Osteoblast (primary cell): ENCODE measurements around the gene ZBTB40. TPM values are rescaled to one million over a fixed set of nuclear protein-coding genes. Genes with fewer than 3 reads are reported as not detected.
A peak's percentile ranks its signal among the peaks of the same experiment; 100 is the strongest.

Source experiments
- DNase-seq: peaks from one replicate; pipeline ENCODE4 v3.0.0; 2011; ENCODE audit warnings: low spot score, mixed read lengths; ENCODE audit not compliant: insufficient read length; ENCODE audit errors: missing footprints
- H2AFZ ChIP-seq: 2 replicates; pipeline ENCODE4 v1.6.0; 2011; ENCODE audit warnings: mild to moderate bottlenecking, low read length
- H3K27ac ChIP-seq: 2 replicates; pipeline ENCODE4 v1.5.1; 2011; ENCODE audit warnings: mild to moderate bottlenecking, low read depth, low read length, moderate library complexity
- H3K27me3 ChIP-seq: 2 replicates; pipeline ENCODE4 v1.6.0; 2012; ENCODE audit warnings: mild to moderate bottlenecking, control low read depth, inconsistent platforms, low read length, moderate library complexity; ENCODE audit not compliant: insufficient read depth
- H3K36me3 ChIP-seq: 2 replicates; pipeline ENCODE4 v1.5.1; 2011; ENCODE audit warnings: mild to moderate bottlenecking, low read length, control low read depth, moderate library complexity; ENCODE audit not compliant: insufficient read depth
- H3K4me1 ChIP-seq: 2 replicates; pipeline ENCODE4 v1.5.1; 2011; ENCODE audit warnings: mild to moderate bottlenecking, low read length, control low read depth, moderate library complexity; ENCODE audit not compliant: insufficient read depth
- H3K4me2 ChIP-seq: 2 replicates; pipeline ENCODE4 v1.6.0; 2011; ENCODE audit warnings: mild to moderate bottlenecking, low read length; ENCODE audit not compliant: insufficient read depth
- H3K4me3 ChIP-seq: fragments of 200-600 bp; sonication (generic); 3 replicates; pipeline ENCODE4 v1.5.1; 2012; ENCODE audit warnings: mild to moderate bottlenecking, low read length, inconsistent platforms; ENCODE audit not compliant: insufficient read depth
- H3K79me2 ChIP-seq: 2 replicates; pipeline ENCODE4 v1.6.0; 2012; ENCODE audit warnings: mild to moderate bottlenecking, low read length, control low read depth, inconsistent platforms; ENCODE audit not compliant: insufficient read depth
- H3K9me3 ChIP-seq: 2 replicates; pipeline ENCODE4 v1.5.1; 2011; ENCODE audit warnings: low read depth, low read length, control low read depth
- H4K20me1 ChIP-seq: 2 replicates; pipeline ENCODE4 v1.6.0; 2012; ENCODE audit warnings: mild to moderate bottlenecking, low read length, control low read depth; ENCODE audit not compliant: insufficient read depth
- total RNA-seq: library from RNA; depleted of rRNA; stranded (reverse); fragments of >200 nt; gene quantifications from 2 replicates; pipeline ENCODE4 v1.2.3, GENCODE V29; 2012
- TF ChIP-seq, protein P1 (sequence below): IDR thresholded peaks from 2 replicates; pipeline ENCODE4 v1.5.1; 2011; ENCODE audit warnings: mild to moderate bottlenecking, low read depth, low read length, moderate library complexity; ENCODE audit errors: extremely low read depth

The ZBTB40 gene
- total RNA-seq, 1 donor = 16.3 TPM

DNA sequence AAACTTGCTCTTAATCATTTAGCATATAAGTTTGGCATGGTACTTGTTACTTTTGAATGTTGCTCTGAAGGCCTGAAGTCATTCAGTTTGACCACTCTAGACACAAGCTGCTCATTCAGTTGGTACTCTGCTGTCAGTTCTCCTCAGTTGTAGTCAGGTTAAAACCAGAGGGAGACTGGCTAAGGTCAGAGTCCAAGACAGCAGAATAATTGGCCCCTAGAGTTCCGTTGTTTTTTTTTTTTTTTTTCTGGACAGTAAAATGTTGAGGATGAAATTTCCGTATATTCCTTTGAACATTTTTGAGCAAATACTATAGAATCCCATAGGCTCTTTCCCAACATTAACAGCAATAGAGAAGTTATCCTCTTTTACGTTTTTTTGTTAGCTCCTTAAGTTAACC is 9.4 kb downstream of the ZBTB40 start:
- Histone ChIP-seq H3K79me2 (peaks cover 70% of the 10 kb centered on the region), H3K4me3 (no peak overlapping the region)
- TF ChIP-seq, protein P1, sequence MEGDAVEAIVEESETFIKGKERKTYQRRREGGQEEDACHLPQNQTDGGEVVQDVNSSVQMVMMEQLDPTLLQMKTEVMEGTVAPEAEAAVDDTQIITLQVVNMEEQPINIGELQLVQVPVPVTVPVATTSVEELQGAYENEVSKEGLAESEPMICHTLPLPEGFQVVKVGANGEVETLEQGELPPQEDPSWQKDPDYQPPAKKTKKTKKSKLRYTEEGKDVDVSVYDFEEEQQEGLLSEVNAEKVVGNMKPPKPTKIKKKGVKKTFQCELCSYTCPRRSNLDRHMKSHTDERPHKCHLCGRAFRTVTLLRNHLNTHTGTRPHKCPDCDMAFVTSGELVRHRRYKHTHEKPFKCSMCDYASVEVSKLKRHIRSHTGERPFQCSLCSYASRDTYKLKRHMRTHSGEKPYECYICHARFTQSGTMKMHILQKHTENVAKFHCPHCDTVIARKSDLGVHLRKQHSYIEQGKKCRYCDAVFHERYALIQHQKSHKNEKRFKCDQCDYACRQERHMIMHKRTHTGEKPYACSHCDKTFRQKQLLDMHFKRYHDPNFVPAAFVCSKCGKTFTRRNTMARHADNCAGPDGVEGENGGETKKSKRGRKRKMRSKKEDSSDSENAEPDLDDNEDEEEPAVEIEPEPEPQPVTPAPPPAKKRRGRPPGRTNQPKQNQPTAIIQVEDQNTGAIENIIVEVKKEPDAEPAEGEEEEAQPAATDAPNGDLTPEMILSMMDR = no peak

DNA sequence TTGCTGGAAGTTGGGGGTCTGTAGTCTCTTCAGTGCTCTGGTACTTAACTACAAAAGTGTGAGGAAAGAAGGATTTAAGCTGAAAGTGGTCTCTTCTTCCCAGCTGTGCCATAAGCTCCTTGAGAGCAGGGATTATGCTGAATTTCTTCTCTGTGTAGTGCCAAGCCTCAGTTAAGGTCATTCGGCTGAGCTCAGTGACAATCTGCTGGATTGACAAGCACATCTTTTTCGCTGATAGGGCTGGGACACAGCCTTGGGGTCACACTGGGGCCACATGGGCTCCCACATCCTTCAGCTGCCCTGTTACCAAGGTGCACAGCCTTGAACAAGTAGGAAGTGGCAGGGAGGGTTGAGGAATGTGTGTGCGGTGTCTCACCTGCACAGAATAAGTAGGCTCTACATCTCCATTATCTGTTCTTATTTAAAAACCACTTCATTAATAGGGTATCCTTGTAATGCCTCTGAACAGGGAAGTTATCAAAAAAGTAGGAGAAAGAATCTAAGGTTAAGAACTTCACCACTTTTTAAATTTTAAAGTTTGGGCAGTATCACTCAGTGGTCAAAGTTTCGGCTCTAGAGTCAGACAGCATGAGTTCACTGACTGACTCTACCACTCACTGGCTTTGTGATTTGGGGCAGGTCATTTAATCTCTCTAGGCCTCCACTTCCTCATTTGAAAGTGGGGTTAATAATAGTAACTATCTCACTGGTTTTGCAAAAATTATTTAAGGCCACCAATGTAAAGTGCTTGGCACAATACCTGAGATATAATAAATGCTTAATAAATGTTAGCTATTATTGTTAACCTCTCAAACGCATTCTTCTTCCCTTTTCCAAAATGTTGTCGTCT is 10.3 kb downstream of the ZBTB40 start:
- Histone ChIP-seq H3K9me3 (no peaks in the 10 kb centered on the region), H3K27me3 (no peaks in the 10 kb centered on the region), H2AFZ (no peak overlapping the region), H3K36me3 (no peaks in the 10 kb centered on the region), H3K79me2 (peaks cover 62% of the 10 kb centered on the region), H4K20me1 (peaks cover 10% of the 10 kb centered on the region), H3K4me2 (no peak overlapping the region), H3K4me3 (no peak overlapping the region), H3K27ac (no peak overlapping the region), H3K4me1 (no peaks in the 10 kb centered on the region)
- TF ChIP-seq, protein P1 = no peak
- peak; percentile 46 for DNase-seq

More for the DNA sequence above, 9.4 kb downstream of the ZBTB40 start:
- no peak for DNase-seq
- Histone ChIP-seq H3K27me3 (no peaks in the 10 kb centered on the region), H3K36me3 (no peaks in the 10 kb centered on the region), H3K9me3 (no peaks in the 10 kb centered on the region), H4K20me1 (peaks cover 10% of the 10 kb centered on the region), H2AFZ (no peak overlapping the region), H3K27ac (no peak overlapping the region), H3K4me2 (no peak overlapping the region), H3K4me1 (no peaks in the 10 kb centered on the region)

DNA sequence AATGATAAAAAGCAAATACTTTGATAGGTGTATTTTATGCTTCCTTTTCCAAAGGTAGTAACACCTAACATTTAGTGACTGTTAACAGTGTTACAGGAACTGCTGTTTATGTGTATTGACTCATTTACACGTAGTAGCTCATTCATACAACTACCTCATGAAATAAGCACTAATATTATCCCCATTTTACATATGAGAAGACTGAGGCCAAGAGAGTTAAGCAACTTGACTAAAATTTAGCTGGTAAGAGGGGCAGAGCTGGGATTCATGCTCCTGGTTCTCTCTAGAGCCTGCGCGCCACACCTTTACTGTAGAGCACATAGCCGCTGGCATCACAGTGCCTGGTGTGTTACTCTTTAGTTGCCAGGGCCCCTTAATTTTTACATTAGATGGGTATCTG is 11.3 kb downstream of the ZBTB40 start:
- Histone ChIP-seq H3K9me3 (no peaks in the 10 kb centered on the region), H4K20me1 (peaks cover 10% of the 10 kb centered on the region), H3K79me2 (peaks cover 66% of the 10 kb centered on the region), H3K27ac (no peak overlapping the region), H3K4me3 (no peak overlapping the region), H3K27me3 (no peaks in the 10 kb centered on the region), H3K36me3 (no peaks in the 10 kb centered on the region), H2AFZ (no peak overlapping the region), H3K4me1 (no peaks in the 10 kb centered on the region), H3K4me2 (no peak overlapping the region)
- no peak for DNase-seq
- TF ChIP-seq, protein P1 = no peak

DNA sequence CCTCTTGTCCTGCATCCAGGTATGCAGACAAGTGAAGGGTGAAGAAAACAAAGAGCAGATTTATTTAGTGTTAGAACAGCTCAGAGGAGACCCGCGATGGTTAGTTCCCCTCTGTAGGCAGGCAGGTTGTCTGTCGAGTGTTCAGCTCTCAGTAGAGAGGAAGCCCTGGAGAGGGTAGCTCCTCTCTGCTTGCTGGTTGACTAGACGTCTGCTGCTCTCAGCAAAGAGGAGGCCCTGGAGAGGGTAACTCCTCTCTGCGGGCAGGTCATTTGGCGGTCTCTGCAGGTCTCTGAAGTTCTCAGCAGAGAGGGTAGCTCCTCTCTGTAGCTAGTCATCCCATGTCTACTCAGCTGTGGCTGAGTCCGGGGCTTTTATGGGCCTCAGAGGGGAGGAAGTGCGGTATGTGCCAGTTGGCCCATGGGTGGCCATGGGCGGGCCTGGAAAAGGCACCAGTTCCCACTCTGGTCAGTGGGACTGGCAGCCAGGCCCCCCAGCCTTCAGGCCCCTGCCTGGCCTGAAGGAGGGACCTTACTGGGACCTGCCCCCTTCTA is 13.4 kb downstream of the ZBTB40 start:
- Histone ChIP-seq H3K4me1 (peaks cover 2% of the 10 kb centered on the region), H3K27me3 (no peaks in the 10 kb centered on the region), H3K36me3 (no peaks in the 10 kb centered on the region), H2AFZ (no peak overlapping the region), H3K4me3 (no peak overlapping the region), H3K4me2 (no peak overlapping the region), H3K27ac (no peak overlapping the region), H3K79me2 (peaks cover 67% of the 10 kb centered on the region), H3K9me3 (no peaks in the 10 kb centered on the region), H4K20me1 (peaks cover 18% of the 10 kb centered on the region)
- TF ChIP-seq, protein P1 = no peak
- no peak for DNase-seq
